ENCODE results near the gene SF3B2.

DNA sequence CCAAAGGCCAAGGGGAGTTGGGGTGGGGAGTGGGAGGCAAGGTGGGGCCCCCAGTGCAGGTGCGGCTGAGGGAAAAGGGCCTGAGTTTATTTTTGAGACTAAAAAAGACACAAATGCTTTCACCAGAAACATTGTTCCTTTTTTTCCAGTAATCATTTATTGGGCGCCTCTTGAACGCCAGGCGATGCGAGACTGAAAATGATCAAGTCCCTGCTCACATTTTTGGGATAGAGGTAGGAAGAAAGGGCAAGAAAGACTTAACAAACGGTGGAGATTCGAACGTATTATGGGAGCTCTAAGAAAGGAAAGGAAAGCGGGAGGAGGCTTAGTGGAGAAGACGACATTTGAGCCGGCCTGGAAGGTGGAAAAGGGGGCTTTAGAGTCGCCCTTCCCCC, 796 bp upstream of the SF3B2 start:
- TF ChIP-seq POLR2A (IDR thresholded peaks at IDR 0.05; ENCODE audit: low read length) (no peak), GATA1 (IDR thresholded peaks at IDR 0.05; ENCODE audit: low read depth, low read length) (no peak)
